GM12878 (cell line): Measurements from ENCODE around the gene ENAH. TPM values are rescaled to one million over a fixed set of nuclear protein-coding genes. Genes with fewer than 3 reads are reported as not detected.

Experiments used
- ASH2L ChIP-seq: fragments of 300-600, 200-600 bp; sonication (generic); IDR thresholded peaks from 2 replicates; pipeline ENCODE4 v1.6.1; 2017; ENCODE audit warnings: low read depth, mild to moderate bottlenecking, borderline replicate concordance
- BCL11A ChIP-seq: IDR thresholded peaks from 2 replicates; pipeline ENCODE4 v1.6.1; 2011; ENCODE audit warnings: low read depth, low read length
- BCL3 ChIP-seq: IDR thresholded peaks from 2 replicates; pipeline ENCODE4 v1.6.1; 2011; ENCODE audit warnings: borderline replicate concordance, low read depth, mild to moderate bottlenecking, moderate library complexity, low read length; ENCODE audit not compliant: insufficient read depth, poor library complexity, severe bottlenecking
- CUX1 ChIP-seq: IDR thresholded peaks from 2 replicates; pipeline ENCODE4 v1.6.1; 2012; ENCODE audit warnings: improper control_type of control experiment, low read depth, low read length; ENCODE audit not compliant: insufficient replicate concordance
- E2F4 ChIP-seq: IDR thresholded peaks from 2 replicates; pipeline ENCODE4 v1.6.1; 2012; ENCODE audit warnings: low read depth, low read length, improper control_type of control experiment
- ESRRA ChIP-seq: IDR thresholded peaks from 2 replicates; pipeline ENCODE4 v1.6.1; 2012; ENCODE audit warnings: mild to moderate bottlenecking, low read length, improper control_type of control experiment
- MYB ChIP-seq: fragments of 150-350 bp; IDR thresholded peaks from 2 replicates; pipeline ENCODE4 v1.6.1; 2014; ENCODE audit warnings: mild to moderate bottlenecking, low read depth, low read length, borderline replicate concordance
- NBN ChIP-seq: fragments of 450-650 bp; IDR thresholded peaks from 2 replicates; pipeline ENCODE4 v1.6.1; 2016
- NFXL1 ChIP-seq: fragments of 450-650 bp; IDR thresholded peaks from 2 replicates; pipeline ENCODE4 v1.6.1; 2017; ENCODE audit warnings: antibody characterized with exemption, mild to moderate bottlenecking, borderline replicate concordance
- PRDM15 ChIP-seq: fragments of 450-650 bp; formaldehyde crosslinking; IDR thresholded peaks from 2 replicates; pipeline ENCODE4 v1.4.0; 2020; ENCODE audit warnings: mild to moderate bottlenecking, moderate library complexity
- RELA ChIP-seq: fragments of 450-650 bp; IDR thresholded peaks from 2 replicates; pipeline ENCODE4 v1.8.0; 2014; ENCODE audit warnings: borderline replicate concordance; ENCODE audit not compliant: partially characterized antibody
- RFX5 ChIP-seq: IDR thresholded peaks from 2 replicates; pipeline ENCODE4 v1.6.1; 2011; ENCODE audit warnings: low read depth, low read length, improper control_type of control experiment
- SUPT20H ChIP-seq: IDR thresholded peaks from 2 replicates; pipeline ENCODE4 v1.6.1; 2011; ENCODE audit warnings: low read depth, mild to moderate bottlenecking, low read length, moderate library complexity, borderline replicate concordance; ENCODE audit not compliant: control insufficient read depth
- ZNF592 ChIP-seq: fragments of 450-650 bp; IDR thresholded peaks from 2 replicates; pipeline ENCODE4 v1.6.1; 2017; ENCODE audit warnings: mild to moderate bottlenecking, moderate library complexity
- polyA plus RNA-seq, 11 experiments: library from polyadenylated mRNA; depleted of rRNA in 4 of 11; unstranded in 6 of 11; stranded (reverse) in 5 of 11; fragments of >200 nt; fragmentation: Nextera tagmentation in 4 of 11; fragmentation: Illumina TruSeq in 1 of 11; extraction: Ambion mirVana in 4 of 11; extraction: Trizol in 1 of 11; gene quantifications; 1 replicate in 1 of 11; 2 replicates in 10 of 11; pipeline versions ENCODE4 v1.2.1 to v1.2.3, GENCODE V29; 2011 to 2016; ENCODE audit warnings: inconsistent platforms in 2 of 11, missing spikeins in 2 of 11, low read depth in 1 of 11
- total RNA-seq, 4 experiments: library from RNA; depleted of rRNA in 3 of 4; stranded (reverse); fragments of >200 nt in 3 of 4; fragmentation: Illumina TruSeq in 1 of 4; extraction: Trizol in 1 of 4; gene quantifications; 2 replicates each; pipeline versions ENCODE4 v1.2.1 to v1.2.3, GENCODE V29; 2013 to 2021

ENAH gene
- total and polyA plus RNA-seq, 10 of the 15 experiments (the other 5 are each of a cell fraction or from before 2014, with no cell fraction given) = under 0.01 to 0.62 (median 0.06) TPM; not detected in 5

- TF ChIP-seq ZNF592 = peak; percentile 99
- no peak for TF ChIP-seq RELA
- no peak for TF ChIP-seq ASH2L
- no peak for TF ChIP-seq BCL11A
- TF ChIP-seq CUX1 = no peak
- peak; percentile 95 for TF ChIP-seq PRDM15 (CRISPR knock-in tag)
- TF ChIP-seq E2F4 = no peak
- no peak for TF ChIP-seq NBN
- TF ChIP-seq ESRRA = no peak
- TF ChIP-seq MYB = no peak
- no peak for TF ChIP-seq NFXL1
- TF ChIP-seq RFX5 = no peak
- no peak for TF ChIP-seq BCL3
- no peak for TF ChIP-seq SUPT20H
Observed at GRCh38 chr1:225466848-225467192, 186.1 kb downstream of the ENAH start (continued).
